ENCODE measurements around the gene UBE2D4.

GRCh38 chr7:43902542-43903054 is 23.6 kb upstream of the UBE2D4 start:
- TF ChIP-seq CTCF (IDR thresholded peaks at IDR 0.05) (no peak), POLR2A (IDR thresholded peaks at IDR 0.05) (no peak)
